HG03457 (cell line): Measurements from ENCODE around the gene NUS1.
A peak's percentile ranks its signal among the peaks of the same experiment; 100 is the strongest.
"Not testable (repeated sequence)": the region's sequence is repeated elsewhere in the genome, so short reads cannot be mapped to it uniquely, and the experiment has no call there.

Experiments used
- ATAC-seq: cut with Tn5 transposase; IDR thresholded peaks from one replicate; pipeline ENCODE4 v1.9.1; 2021; ENCODE audit warnings: moderate number of reproducible peaks; ENCODE audit not compliant: unreplicated experiment

The NUS1 gene

GRCh38 chr6:117674991-117675657 lies at the start of gene NUS1:
Gene NUS1, plus strand, starts transcription at chr6:117675469. Its CDS starts 202 bp downstream, at chr6:117675671.
- peak; percentile 98 for ATAC-seq

- no peak for ATAC-seq
Measured at GRCh38 chr6:117627533-117627932, 47.7 kb upstream of the NUS1 start.

- no peak for ATAC-seq
Measured at GRCh38 chr6:117629119-117629660, 46.1 kb upstream of the NUS1 start.

GRCh38 chr6:117637770-117638169 lies 37.5 kb upstream of the NUS1 start:
- ATAC-seq: no peak

GRCh38 chr6:117642976-117643375 lies 32.3 kb upstream of the NUS1 start:
- no peak for ATAC-seq

- ATAC-seq: not testable (repeated sequence)
Measured at GRCh38 chr6:117651984-117652383, 23.3 kb upstream of the NUS1 start.

GRCh38 chr6:117653949-117654348 lies 21.3 kb upstream of the NUS1 start:
- no peak for ATAC-seq

GRCh38 chr6:117655380-117655779 lies 19.9 kb upstream of the NUS1 start:
- ATAC-seq: no peak

- ATAC-seq: no peak
Measured at GRCh38 chr6:117666881-117667280, 8.4 kb upstream of the NUS1 start.

- no peak for ATAC-seq
Measured at GRCh38 chr6:117668736-117669135, 6.5 kb upstream of the NUS1 start.

GRCh38 chr6:117674503-117674902 lies 766 bp upstream of the NUS1 start:
- no peak for ATAC-seq

GRCh38 chr6:117675658-117676301 lies 511 bp downstream of the NUS1 start:
- ATAC-seq: not testable (repeated sequence)

GRCh38 chr6:117676577-117677218 lies 1.4 kb downstream of the NUS1 start:
- no peak for ATAC-seq

- no peak for ATAC-seq
Measured at GRCh38 chr6:117677553-117678141, 2.4 kb downstream of the NUS1 start.

GRCh38 chr6:117681162-117681741 lies 6.0 kb downstream of the NUS1 start:
- ATAC-seq: no peak

- ATAC-seq: no peak
Measured at GRCh38 chr6:117684749-117685148, 9.5 kb downstream of the NUS1 start.

GRCh38 chr6:117685359-117685758 lies 10.1 kb downstream of the NUS1 start:
- ATAC-seq: no peak

GRCh38 chr6:117687021-117687648 lies 11.9 kb downstream of the NUS1 start:
- ATAC-seq: no peak

- not testable (repeated sequence) for ATAC-seq
Measured at GRCh38 chr6:117689584-117689983, 14.3 kb downstream of the NUS1 start.

GRCh38 chr6:117706504-117706903 lies 31.2 kb downstream of the NUS1 start:
- no peak for ATAC-seq
